ENCODE results near the gene SPSB4.

SPSB4 gene

DNA sequence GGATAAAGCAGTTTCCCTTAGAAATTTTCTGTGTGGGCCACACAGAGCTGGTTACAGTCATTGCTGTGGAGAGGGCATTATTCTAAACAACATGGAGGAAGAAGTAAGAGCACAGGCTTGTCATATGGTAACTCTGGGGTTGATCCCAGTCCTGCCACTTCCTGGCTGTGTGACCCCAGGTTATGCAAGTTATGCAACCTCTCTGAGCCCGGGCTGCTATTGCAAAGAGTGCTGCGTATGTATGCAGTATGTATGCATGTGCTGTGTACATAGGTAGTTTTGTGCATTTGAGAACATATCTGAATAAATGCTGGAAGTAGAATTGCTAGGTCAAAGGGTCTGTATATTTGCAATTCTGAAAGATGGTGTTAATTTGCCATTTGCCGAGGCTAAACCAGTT is 9.2 kb downstream of the SPSB4 start:
- ATAC-seq (ENCODE audit: low read depth) (no peak), DNase-seq (ENCODE audit: low spot score) (no peak)
- H3K4me1 ChIP-seq (ENCODE audit: insufficient read depth, poor library complexity, severe bottlenecking) = no peaks in the 10 kb centered on the region
- H3K4me3 ChIP-seq (ENCODE audit: severe bottlenecking) = no peak overlapping the region
- H3K36me3 ChIP-seq (ENCODE audit: low read depth) = no peaks in the 10 kb centered on the region
- H3K27ac ChIP-seq (ENCODE audit: poor library complexity, severe bottlenecking) = no peak overlapping the region
- TF ChIP-seq, protein P1, sequence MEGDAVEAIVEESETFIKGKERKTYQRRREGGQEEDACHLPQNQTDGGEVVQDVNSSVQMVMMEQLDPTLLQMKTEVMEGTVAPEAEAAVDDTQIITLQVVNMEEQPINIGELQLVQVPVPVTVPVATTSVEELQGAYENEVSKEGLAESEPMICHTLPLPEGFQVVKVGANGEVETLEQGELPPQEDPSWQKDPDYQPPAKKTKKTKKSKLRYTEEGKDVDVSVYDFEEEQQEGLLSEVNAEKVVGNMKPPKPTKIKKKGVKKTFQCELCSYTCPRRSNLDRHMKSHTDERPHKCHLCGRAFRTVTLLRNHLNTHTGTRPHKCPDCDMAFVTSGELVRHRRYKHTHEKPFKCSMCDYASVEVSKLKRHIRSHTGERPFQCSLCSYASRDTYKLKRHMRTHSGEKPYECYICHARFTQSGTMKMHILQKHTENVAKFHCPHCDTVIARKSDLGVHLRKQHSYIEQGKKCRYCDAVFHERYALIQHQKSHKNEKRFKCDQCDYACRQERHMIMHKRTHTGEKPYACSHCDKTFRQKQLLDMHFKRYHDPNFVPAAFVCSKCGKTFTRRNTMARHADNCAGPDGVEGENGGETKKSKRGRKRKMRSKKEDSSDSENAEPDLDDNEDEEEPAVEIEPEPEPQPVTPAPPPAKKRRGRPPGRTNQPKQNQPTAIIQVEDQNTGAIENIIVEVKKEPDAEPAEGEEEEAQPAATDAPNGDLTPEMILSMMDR (IDR thresholded peaks at IDR 0.05; ENCODE audit: poor library complexity, severe bottlenecking) = no peak
- H3K9me3 ChIP-seq (ENCODE audit: severe bottlenecking) = no peaks in the 10 kb centered on the region
- H3K27me3 ChIP-seq (ENCODE audit: insufficient read depth, poor library complexity, severe bottlenecking) = peaks cover 6% of the 10 kb centered on the region

GRCh38 chr3:141063831-141064230 is 12.7 kb downstream of the SPSB4 start:
- Histone ChIP-seq H3K27me3 (ENCODE audit: insufficient read depth, poor library complexity, severe bottlenecking) (no peaks in the 10 kb centered on the region), H3K27ac (ENCODE audit: poor library complexity, severe bottlenecking) (no peak overlapping the region), H3K9me3 (ENCODE audit: severe bottlenecking) (no peaks in the 10 kb centered on the region), H3K36me3 (ENCODE audit: low read depth) (no peaks in the 10 kb centered on the region), H3K4me1 (ENCODE audit: insufficient read depth, poor library complexity, severe bottlenecking) (no peaks in the 10 kb centered on the region), H3K4me3 (ENCODE audit: severe bottlenecking) (no peak overlapping the region)
- TF ChIP-seq, protein P1 (IDR thresholded peaks at IDR 0.05; ENCODE audit: poor library complexity, severe bottlenecking) = no peak
- ATAC-seq (ENCODE audit: low read depth) (no peak), DNase-seq (ENCODE audit: low spot score) (no peak)

DNA sequence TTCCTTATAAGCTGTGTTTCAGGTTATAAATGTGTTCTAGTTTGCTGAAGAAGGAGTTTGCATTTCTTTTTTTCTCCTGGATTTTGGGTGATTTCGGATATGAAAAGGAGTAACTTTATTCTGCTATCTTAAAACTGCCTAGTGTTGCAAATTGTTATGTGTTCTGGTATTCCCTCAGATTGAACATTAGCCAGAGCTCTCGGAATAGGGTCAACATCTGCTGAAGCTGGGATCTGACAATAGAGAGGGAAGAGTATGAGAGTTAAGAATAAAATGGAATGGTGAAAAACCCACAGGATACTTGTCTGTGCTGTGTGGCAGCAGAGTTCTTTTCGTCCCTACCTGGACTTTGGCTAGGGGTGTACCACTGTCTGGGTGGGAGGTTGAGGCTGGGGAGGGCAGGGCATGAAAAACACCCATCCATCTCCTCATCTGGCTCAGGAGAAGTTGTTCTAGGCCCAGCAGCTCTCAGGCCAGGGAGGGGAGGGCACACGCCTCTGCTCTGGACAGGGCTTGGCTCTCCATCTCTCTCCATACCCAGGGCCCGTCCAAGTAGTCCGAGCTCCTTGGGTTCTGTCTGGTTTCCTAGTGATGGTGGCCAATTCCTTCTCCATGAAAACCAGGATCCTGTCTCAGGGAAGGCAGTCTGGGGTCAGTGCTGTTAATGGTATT is 13.2 kb downstream of the SPSB4 start:
- H3K36me3 ChIP-seq (ENCODE audit: low read depth) = no peaks in the 10 kb centered on the region
- H3K4me1 ChIP-seq (ENCODE audit: insufficient read depth, poor library complexity, severe bottlenecking) = no peaks in the 10 kb centered on the region
- no peak for ATAC-seq (ENCODE audit: low read depth)
- H3K27me3 ChIP-seq (ENCODE audit: insufficient read depth, poor library complexity, severe bottlenecking) = no peaks in the 10 kb centered on the region
- no peak for DNase-seq (ENCODE audit: low spot score)
- TF ChIP-seq, protein P1 (IDR thresholded peaks at IDR 0.05; ENCODE audit: poor library complexity, severe bottlenecking) = no peak
- H3K27ac ChIP-seq (ENCODE audit: poor library complexity, severe bottlenecking) = no peak overlapping the region
- H3K4me3 ChIP-seq (ENCODE audit: severe bottlenecking) = no peak overlapping the region
- H3K9me3 ChIP-seq (ENCODE audit: severe bottlenecking) = no peaks in the 10 kb centered on the region

DNA sequence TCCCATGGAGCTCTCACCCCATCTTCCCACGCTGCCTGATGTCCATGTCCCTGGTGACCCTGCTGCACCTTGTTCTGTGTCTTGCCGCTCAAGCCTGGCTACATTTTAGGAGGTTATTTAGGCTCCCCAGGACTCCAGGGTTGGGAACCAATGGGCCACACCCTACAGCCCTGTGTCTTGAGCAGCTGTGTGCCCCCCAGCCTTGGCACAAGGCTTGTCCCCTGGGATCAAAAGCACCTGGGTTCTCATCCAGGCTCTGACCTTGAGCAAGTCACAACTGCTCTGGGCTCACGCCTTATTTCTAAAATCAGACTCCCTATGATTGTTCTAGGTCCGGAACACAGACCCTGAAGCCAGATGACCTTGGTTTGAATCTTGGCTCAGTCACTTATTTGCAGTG is 14.1 kb downstream of the SPSB4 start:
- Histone ChIP-seq H3K4me3 (ENCODE audit: severe bottlenecking) (no peak overlapping the region), H3K36me3 (ENCODE audit: low read depth) (no peaks in the 10 kb centered on the region), H3K27ac (ENCODE audit: poor library complexity, severe bottlenecking) (no peak overlapping the region), H3K9me3 (ENCODE audit: severe bottlenecking) (no peaks in the 10 kb centered on the region), H3K4me1 (ENCODE audit: insufficient read depth, poor library complexity, severe bottlenecking) (no peaks in the 10 kb centered on the region), H3K27me3 (ENCODE audit: insufficient read depth, poor library complexity, severe bottlenecking) (no peaks in the 10 kb centered on the region)
- ATAC-seq (ENCODE audit: low read depth) = no peak
- DNase-seq (ENCODE audit: low spot score) = no peak
- TF ChIP-seq, protein P1 (IDR thresholded peaks at IDR 0.05; ENCODE audit: poor library complexity, severe bottlenecking) = no peak

Data from RWPE2 (cell line).